ENCODE data around the gene MRPL45.
A peak's percentile ranks its signal among the peaks of the same experiment; 100 is the strongest.

The MRPL45 gene

GRCh38 chr17:38350035-38350434 is 53.1 kb downstream of the MRPL45 start:
- Histone ChIP-seq H3K9me3 (ENCODE audit: control insufficient read depth, low read length) (no peaks in the 10 kb centered on the region), H2AFZ (no peak overlapping the region), H3K27ac (no peak overlapping the region), H3K4me1 (peaks cover 6% of the 10 kb centered on the region), H3K9ac (no peak overlapping the region), H3K36me3 (ENCODE audit: control insufficient read depth, insufficient read depth, low read length) (no peaks in the 10 kb centered on the region), H3K79me2 (peaks cover 27% of the 10 kb centered on the region), H3K4me2 (ENCODE audit: low read length) (no peak overlapping the region), H3K4me3 (ENCODE audit: low read depth, low read length) (no peak overlapping the region), H3K27me3 (ENCODE audit: control insufficient read depth, insufficient read depth, low read length) (no peaks in the 10 kb centered on the region)
- TF ChIP-seq CTCF (IDR thresholded peaks at IDR 0.05) = no peak

- Histone ChIP-seq H3K79me2 (peaks cover 38% of the 10 kb centered on the region), H3K36me3 (ENCODE audit: control insufficient read depth, insufficient read depth, low read length) (no peaks in the 10 kb centered on the region), H2AFZ (peak within 1 kb of the TSS; percentile 87), H3K9ac (peak within 1 kb of the TSS; percentile 63), H3K4me1 (peaks cover 6% of the 10 kb centered on the region), H3K4me3 (ENCODE audit: low read depth, low read length) (peak within 1 kb of the TSS; percentile 62), H3K27ac (peak within 1 kb of the TSS; percentile 74), H3K9me3 (ENCODE audit: control insufficient read depth, low read length) (no peaks in the 10 kb centered on the region), H3K27me3 (ENCODE audit: control insufficient read depth, insufficient read depth, low read length) (no peaks in the 10 kb centered on the region), H3K4me2 (ENCODE audit: low read length) (peak within 1 kb of the TSS; percentile 68)
- no peak for TF ChIP-seq CTCF (IDR thresholded peaks at IDR 0.05)
Measured at GRCh38 chr17:38351412-38352222, 54.6 kb downstream of the MRPL45 start, which contains the start of gene SOCS7. Gene SOCS7 (plus strand): TSS chr17:38351844. CDS start chr17:38352053, 209 bp downstream.

- peak overlapping the region; percentile 64 for H3K4me2 ChIP-seq (ENCODE audit: low read length)
- H3K36me3 ChIP-seq (ENCODE audit: control insufficient read depth, insufficient read depth, low read length) = no peaks in the 10 kb centered on the region
- peak overlapping the region; percentile 45 for H2AFZ ChIP-seq
- no peak for TF ChIP-seq CTCF (IDR thresholded peaks at IDR 0.05)
- H3K27ac ChIP-seq = peak overlapping the region; percentile 45
- peaks cover 9% of the 10 kb centered on the region for H3K4me1 ChIP-seq
- H3K9me3 ChIP-seq (ENCODE audit: control insufficient read depth, low read length) = no peaks in the 10 kb centered on the region
- H3K9ac ChIP-seq = peak overlapping the region; percentile 63
- peaks cover 38% of the 10 kb centered on the region for H3K79me2 ChIP-seq
- no peaks in the 10 kb centered on the region for H3K27me3 ChIP-seq (ENCODE audit: control insufficient read depth, insufficient read depth, low read length)
- H3K4me3 ChIP-seq (ENCODE audit: low read depth, low read length) = peak overlapping the region; percentile 62
Measured at GRCh38 chr17:38352245-38353085, 55.5 kb downstream of the MRPL45 start.

- no peaks in the 10 kb centered on the region for H3K9me3 ChIP-seq (ENCODE audit: control insufficient read depth, low read length)
- peak overlapping the region; percentile 45 for H2AFZ ChIP-seq
- peaks cover 9% of the 10 kb centered on the region for H3K4me1 ChIP-seq
- H3K9ac ChIP-seq = peak overlapping the region; percentile 63
- H3K36me3 ChIP-seq (ENCODE audit: control insufficient read depth, insufficient read depth, low read length) = no peaks in the 10 kb centered on the region
- H3K79me2 ChIP-seq = peaks cover 38% of the 10 kb centered on the region
- H3K27me3 ChIP-seq (ENCODE audit: control insufficient read depth, insufficient read depth, low read length) = no peaks in the 10 kb centered on the region
- TF ChIP-seq CTCF (IDR thresholded peaks at IDR 0.05) = no peak
- peak overlapping the region; percentile 64 for H3K4me2 ChIP-seq (ENCODE audit: low read length)
- H3K27ac ChIP-seq = peak overlapping the region; percentile 16
- peak overlapping the region; percentile 62 for H3K4me3 ChIP-seq (ENCODE audit: low read depth, low read length)
Measured at GRCh38 chr17:38353086-38353604, 56.2 kb downstream of the MRPL45 start.

Measured in parathyroid adenoma (tissue), 2 donors.